HepG2 (cell line): ENCODE data around the gene CGB3. TPM values are rescaled to one million over a fixed set of nuclear protein-coding genes. Genes with fewer than 3 reads are reported as not detected.

Experiments
- ARNT2 ChIP-seq: sonication (generic); formaldehyde crosslinking; IDR thresholded peaks from 2 replicates; pipeline ENCODE4 v1.8.0; 2022; ENCODE audit warnings: mild to moderate bottlenecking, low read depth, missing genetic modification reagents, moderate library complexity
- CENPT ChIP-seq: sonication (generic); formaldehyde crosslinking; IDR thresholded peaks from 2 replicates; pipeline ENCODE4 v1.8.0; 2022; ENCODE audit warnings: low read depth, mild to moderate bottlenecking, moderate library complexity, missing genetic modification reagents
- GATAD1 ChIP-seq: IDR thresholded peaks from 2 replicates; pipeline ENCODE4 v1.6.1; 2016; ENCODE audit warnings: missing genetic modification reagents, missing compliant biosample characterization
- HDAC1 ChIP-seq: sonication (generic); formaldehyde crosslinking; IDR thresholded peaks from 2 replicates; pipeline ENCODE4 v1.5.1; 2020; ENCODE audit warnings: mild to moderate bottlenecking, missing genetic modification reagents
- MIXL1 ChIP-seq: IDR thresholded peaks from 2 replicates; pipeline ENCODE4 v1.6.1; 2016
- NFKBIZ ChIP-seq: IDR thresholded peaks from 2 replicates; pipeline ENCODE4 v1.6.1; 2018; ENCODE audit warnings: missing genetic modification reagents, missing compliant biosample characterization
- NR1H2 ChIP-seq: sonication (generic); formaldehyde crosslinking; IDR thresholded peaks from 2 replicates; pipeline ENCODE4 v1.8.1; 2022; ENCODE audit warnings: low read depth, missing genetic modification reagents, borderline replicate concordance
- RAD21 ChIP-seq: fragments of 450-650 bp; formaldehyde crosslinking; IDR thresholded peaks from 2 replicates; pipeline ENCODE4 v1.5.0; 2020; ENCODE audit warnings: mild to moderate bottlenecking
- SAP130 ChIP-seq: IDR thresholded peaks from 2 replicates; pipeline ENCODE4 v1.6.1; 2016; ENCODE audit warnings: low read depth
- SETDB1 ChIP-seq: sonication (generic); formaldehyde crosslinking; IDR thresholded peaks from 2 replicates; pipeline ENCODE4 v1.5.1; 2020; ENCODE audit warnings: missing genetic modification reagents, mild to moderate bottlenecking, borderline replicate concordance
- SIX4 ChIP-seq: sonication (generic); formaldehyde crosslinking; IDR thresholded peaks from 2 replicates; pipeline ENCODE4 v1.4.0; 2020; ENCODE audit warnings: missing genetic modification reagents
- SMARCE1 ChIP-seq: fragments of 450-650 bp; IDR thresholded peaks from 2 replicates; pipeline ENCODE4 v1.6.1; 2017; ENCODE audit warnings: borderline replicate concordance
- SOX6 ChIP-seq, 2 experiments: fragments of 450-650 bp in 1 of 2; sonication (generic) in 1 of 2; formaldehyde crosslinking in 1 of 2; IDR thresholded peaks; 2 replicates each; pipeline versions ENCODE4 v1.4.0 to v1.6.1; 2017 to 2020; ENCODE audit warnings: antibody characterized with exemption in 1 of 2, mild to moderate bottlenecking in 1 of 2, missing genetic modification reagents in 1 of 2
- TBX3 ChIP-seq: fragments of 450-650 bp; IDR thresholded peaks from 2 replicates; pipeline ENCODE4 v1.6.1; 2017; ENCODE audit warnings: antibody characterized with exemption, mild to moderate bottlenecking, inconsistent platforms, borderline replicate concordance
- TFDP2 ChIP-seq: sonication (generic); formaldehyde crosslinking; IDR thresholded peaks from 2 replicates; pipeline ENCODE4 v1.4.0; 2020; ENCODE audit warnings: missing genetic modification reagents
- TRIM24 ChIP-seq: sonication (generic); formaldehyde crosslinking; IDR thresholded peaks from 2 replicates; pipeline ENCODE4 v1.8.0; 2022; ENCODE audit warnings: mild to moderate bottlenecking, missing genetic modification reagents
- ZBTB38 ChIP-seq: sonication (generic); formaldehyde crosslinking; IDR thresholded peaks from 2 replicates; pipeline ENCODE4 v1.5.1; 2020; ENCODE audit warnings: mild to moderate bottlenecking, missing genetic modification reagents
- ZFP90 ChIP-seq: sonication (generic); formaldehyde crosslinking; IDR thresholded peaks from 2 replicates; pipeline ENCODE4 v1.8.0; 2022; ENCODE audit warnings: missing genetic modification reagents, mild to moderate bottlenecking, inconsistent platforms, borderline replicate concordance
- ZNF24 ChIP-seq: fragments of 450-650 bp; IDR thresholded peaks from 2 replicates; pipeline ENCODE4 v1.6.1; 2017; ENCODE audit warnings: antibody characterized with exemption, mild to moderate bottlenecking
- ZNF333 ChIP-seq: sonication (generic); formaldehyde crosslinking; IDR thresholded peaks from 2 replicates; pipeline ENCODE4 v1.4.0; 2020; ENCODE audit warnings: mild to moderate bottlenecking, missing genetic modification reagents, borderline replicate concordance
- polyA plus RNA-seq, 8 experiments: library from polyadenylated mRNA; depleted of rRNA in 3 of 8; stranded (reverse) in 7 of 8; unstranded in 1 of 8; fragments of >200 nt; fragmentation: Illumina TruSeq in 4 of 8; extraction: Trizol in 4 of 8; gene quantifications; 2 replicates each; pipeline versions ENCODE4 v1.2.1 to v1.2.3, GENCODE V29; 2011 to 2016; ENCODE audit warnings: low read depth in 4 of 8, missing spikeins in 1 of 8, mixed read lengths in 1 of 8; ENCODE audit not compliant: insufficient read depth in 1 of 8
- total RNA-seq, 5 experiments: library from RNA; depleted of rRNA; stranded (reverse); fragments of >200 nt; fragmentation: Illumina TruSeq; extraction: Trizol; gene quantifications; 2 replicates each; pipeline ENCODE4 v1.2.3, GENCODE V29; 2016; ENCODE audit warnings: low read depth in 1 of 5
- TF ChIP-seq, protein P1 (sequence below): sonication (generic); formaldehyde crosslinking; IDR thresholded peaks from 2 replicates; pipeline ENCODE4 v1.4.0; 2020; ENCODE audit warnings: missing genetic modification reagents
- TF ChIP-seq, protein P2 (sequence below): sonication (generic); formaldehyde crosslinking; IDR thresholded peaks from 2 replicates; pipeline ENCODE4 v1.5.0; 2020; ENCODE audit warnings: missing genetic modification reagents
- TF ChIP-seq, protein P3 (sequence below): sonication (generic); formaldehyde crosslinking; conservative IDR thresholded peaks from 2 replicates; pipeline ENCODE4 v1.5.0; 2020; ENCODE audit warnings: missing genetic modification reagents
- TF ChIP-seq, protein P4 (sequence below): sonication (generic); formaldehyde crosslinking; IDR thresholded peaks from 2 replicates; pipeline ENCODE4 v1.4.0; 2020; ENCODE audit warnings: missing genetic modification reagents

Gene CGB3
- total and polyA plus RNA-seq, 2 of the 13 experiments (the other 11 are each of a cell fraction or from before 2014, with no cell fraction given): not detected

DNA sequence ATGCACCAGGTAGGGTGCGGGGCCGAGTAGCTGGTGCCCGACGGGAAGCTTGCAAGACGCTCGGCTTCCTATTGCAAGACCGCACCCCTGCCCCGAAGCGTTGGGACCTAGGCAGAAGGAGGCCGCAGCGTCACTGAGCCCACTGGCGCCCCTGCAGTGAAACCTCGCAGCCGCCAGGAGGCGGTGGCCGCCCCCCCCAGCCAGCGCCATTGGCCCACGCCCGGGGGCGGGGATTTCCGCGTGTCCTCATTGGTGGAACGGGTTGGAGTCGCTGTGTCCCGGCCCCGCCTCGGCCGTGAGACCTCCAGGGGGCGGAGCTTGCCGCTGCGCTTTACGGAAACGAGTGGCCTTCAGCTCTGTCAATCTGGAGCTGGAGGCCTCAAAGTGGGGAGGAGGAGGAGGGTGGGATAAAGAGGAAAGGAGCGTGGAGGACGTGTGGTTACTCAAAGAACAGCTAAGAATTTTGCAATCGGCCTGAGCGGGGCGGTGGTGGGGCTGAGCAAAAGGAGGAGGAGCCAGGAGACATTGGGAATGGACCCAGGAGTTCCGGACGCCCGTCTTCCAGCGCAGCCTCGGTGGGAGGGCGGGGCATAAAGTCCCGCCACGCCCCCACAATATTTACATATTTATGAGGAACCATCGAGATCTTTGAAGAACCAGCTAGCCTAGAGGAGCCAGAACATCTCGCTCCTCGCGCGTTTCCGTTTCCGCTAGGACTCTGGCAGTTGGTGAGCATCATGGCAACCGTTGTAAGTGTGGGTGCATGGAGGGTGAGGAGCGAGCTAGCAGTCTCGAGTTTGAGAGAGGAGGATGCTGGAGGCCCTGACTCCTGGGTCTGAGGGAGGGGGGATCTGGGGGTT lies 30.7 kb downstream of the CGB3 start, which contains the start of the genes GYS1 and RUVBL2 (continued):
- TF ChIP-seq, protein P1, sequence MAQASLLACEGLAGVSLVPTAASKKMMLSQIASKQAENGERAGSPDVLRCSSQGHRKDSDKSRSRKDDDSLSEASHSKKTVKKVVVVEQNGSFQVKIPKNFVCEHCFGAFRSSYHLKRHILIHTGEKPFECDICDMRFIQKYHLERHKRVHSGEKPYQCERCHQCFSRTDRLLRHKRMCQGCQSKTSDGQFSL: peak; percentile 100
- no peak for TF ChIP-seq TRIM24 (CRISPR knock-in tag)
- no peak for TF ChIP-seq ZNF24
- TF ChIP-seq SAP130 (CRISPR knock-in tag): peak; percentile 73
- TF ChIP-seq, protein P2, sequence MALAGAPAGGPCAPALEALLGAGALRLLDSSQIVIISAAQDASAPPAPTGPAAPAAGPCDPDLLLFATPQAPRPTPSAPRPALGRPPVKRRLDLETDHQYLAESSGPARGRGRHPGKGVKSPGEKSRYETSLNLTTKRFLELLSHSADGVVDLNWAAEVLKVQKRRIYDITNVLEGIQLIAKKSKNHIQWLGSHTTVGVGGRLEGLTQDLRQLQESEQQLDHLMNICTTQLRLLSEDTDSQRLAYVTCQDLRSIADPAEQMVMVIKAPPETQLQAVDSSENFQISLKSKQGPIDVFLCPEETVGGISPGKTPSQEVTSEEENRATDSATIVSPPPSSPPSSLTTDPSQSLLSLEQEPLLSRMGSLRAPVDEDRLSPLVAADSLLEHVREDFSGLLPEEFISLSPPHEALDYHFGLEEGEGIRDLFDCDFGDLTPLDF (CRISPR knock-in tag): peak; percentile 61; the same call in 1 of the 2 replicates
- peak; percentile 66 for TF ChIP-seq ZBTB38 (CRISPR knock-in tag)
- TF ChIP-seq SIX4 (CRISPR knock-in tag): peak; percentile 11; the same call in 1 of the 2 replicates
- TF ChIP-seq MIXL1: peak; percentile 9; the same call in 1 of the 2 replicates
- TF ChIP-seq GATAD1 (CRISPR knock-in tag): peak; percentile 94
- TF ChIP-seq, protein P3, sequence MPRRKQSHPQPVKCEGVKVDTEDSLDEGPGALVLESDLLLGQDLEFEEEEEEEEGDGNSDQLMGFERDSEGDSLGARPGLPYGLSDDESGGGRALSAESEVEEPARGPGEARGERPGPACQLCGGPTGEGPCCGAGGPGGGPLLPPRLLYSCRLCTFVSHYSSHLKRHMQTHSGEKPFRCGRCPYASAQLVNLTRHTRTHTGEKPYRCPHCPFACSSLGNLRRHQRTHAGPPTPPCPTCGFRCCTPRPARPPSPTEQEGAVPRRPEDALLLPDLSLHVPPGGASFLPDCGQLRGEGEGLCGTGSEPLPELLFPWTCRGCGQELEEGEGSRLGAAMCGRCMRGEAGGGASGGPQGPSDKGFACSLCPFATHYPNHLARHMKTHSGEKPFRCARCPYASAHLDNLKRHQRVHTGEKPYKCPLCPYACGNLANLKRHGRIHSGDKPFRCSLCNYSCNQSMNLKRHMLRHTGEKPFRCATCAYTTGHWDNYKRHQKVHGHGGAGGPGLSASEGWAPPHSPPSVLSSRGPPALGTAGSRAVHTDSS: no peak
- peak; percentile 58 for TF ChIP-seq TFDP2 (CRISPR knock-in tag)
- peak; percentile 50; the same call in 1 of the 2 replicates for TF ChIP-seq RAD21 (CRISPR knock-in tag)
- no peak for TF ChIP-seq SETDB1
- TF ChIP-seq SMARCE1: no peak
- peak; percentile 70 for TF ChIP-seq HDAC1 (CRISPR knock-in tag)
- TF ChIP-seq NR1H2 (CRISPR knock-in tag): no peak
- no peak; the same call in 1 of the 2 replicates for TF ChIP-seq ZFP90 (CRISPR knock-in tag)
- TF ChIP-seq CENPT (CRISPR knock-in tag): no peak
- TF ChIP-seq, protein P4, sequence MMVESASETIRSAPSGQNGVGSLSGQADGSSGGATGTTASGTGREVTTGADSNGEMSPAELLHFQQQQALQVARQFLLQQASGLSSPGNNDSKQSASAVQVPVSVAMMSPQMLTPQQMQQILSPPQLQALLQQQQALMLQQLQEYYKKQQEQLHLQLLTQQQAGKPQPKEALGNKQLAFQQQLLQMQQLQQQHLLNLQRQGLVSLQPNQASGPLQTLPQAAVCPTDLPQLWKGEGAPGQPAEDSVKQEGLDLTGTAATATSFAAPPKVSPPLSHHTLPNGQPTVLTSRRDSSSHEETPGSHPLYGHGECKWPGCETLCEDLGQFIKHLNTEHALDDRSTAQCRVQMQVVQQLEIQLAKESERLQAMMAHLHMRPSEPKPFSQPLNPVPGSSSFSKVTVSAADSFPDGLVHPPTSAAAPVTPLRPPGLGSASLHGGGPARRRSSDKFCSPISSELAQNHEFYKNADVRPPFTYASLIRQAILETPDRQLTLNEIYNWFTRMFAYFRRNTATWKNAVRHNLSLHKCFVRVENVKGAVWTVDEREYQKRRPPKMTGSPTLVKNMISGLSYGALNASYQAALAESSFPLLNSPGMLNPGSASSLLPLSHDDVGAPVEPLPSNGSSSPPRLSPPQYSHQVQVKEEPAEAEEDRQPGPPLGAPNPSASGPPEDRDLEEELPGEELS (CRISPR knock-in tag): peak; percentile 39; the same call in 1 of the 2 replicates
- no peak for TF ChIP-seq SOX6 (IDR thresholded peaks at IDR 0.05)
- 0 out of 2 replicates have a peak, but pooled peaks have one; percentile 35 for TF ChIP-seq SOX6 (CRISPR knock-in tag; IDR thresholded peaks at IDR 0.05)
- peak; percentile 50; the same call in 1 of the 2 replicates for TF ChIP-seq TBX3
- no peak for TF ChIP-seq NFKBIZ (CRISPR knock-in tag)
- TF ChIP-seq ARNT2 (CRISPR knock-in tag): peak; percentile 84
- 0 out of 2 replicates have a peak, but pooled peaks have one; percentile 5 for TF ChIP-seq ZNF333 (CRISPR knock-in tag)
